Lung (tissue), 12 donors: Measurements from ENCODE around the gene IL11RA. TPM values are rescaled to one million over a fixed set of nuclear protein-coding genes. Genes with fewer than 3 reads are reported as not detected.

Source experiments
- ATAC-seq: fragments of 200-7000 bp; cut with Tn5 transposase; one replicate; pipeline ENCODE4 v1.9.1; 2020; ENCODE audit warnings: moderate number of reproducible peaks; ENCODE audit not compliant: insufficient read depth, low FRiP score
- DNase-seq, 3 donors: peaks; one replicate each; pipeline ENCODE4 v3.0.0-alpha.2; 2013 to 2017
- H3K27ac ChIP-seq, 2 donors: one replicate each; pipeline ENCODE4 v1.5.1; 2013; ENCODE audit warnings: mild to moderate bottlenecking in 2 of 2, moderate library complexity in 2 of 2, control low read depth in 1 of 2, inconsistent platforms in 1 of 2, low read depth in 1 of 2, low read length in 1 of 2
- H3K27me3 ChIP-seq, 3 donors: one replicate each; pipeline ENCODE4 v1.5.1; 2013; ENCODE audit warnings: low read length in 2 of 3; ENCODE audit not compliant: control insufficient read depth in 3 of 3, insufficient read depth in 3 of 3
- H3K36me3 ChIP-seq, 4 donors: one replicate each; pipeline ENCODE4 v1.5.1; 2013; ENCODE audit warnings: low read length in 4 of 4, mild to moderate bottlenecking in 1 of 4, moderate library complexity in 1 of 4; ENCODE audit not compliant: control insufficient read depth in 4 of 4, insufficient read depth in 4 of 4
- H3K4me1 ChIP-seq, 5 donors: one replicate each; pipeline ENCODE4 v1.5.1; 2013; ENCODE audit warnings: low read length in 5 of 5, mild to moderate bottlenecking in 2 of 5, moderate library complexity in 1 of 5; ENCODE audit not compliant: control insufficient read depth in 5 of 5, insufficient read depth in 5 of 5
- H3K4me3 ChIP-seq: one replicate; pipeline ENCODE4 v1.5.1; 2013; ENCODE audit warnings: mild to moderate bottlenecking, control low read depth, moderate library complexity
- H3K9ac ChIP-seq, 2 donors: one replicate each; pipeline ENCODE4 v1.5.1; 2013; ENCODE audit warnings: low read length in 2 of 2, control low read depth in 1 of 2; ENCODE audit not compliant: insufficient read depth in 1 of 2
- H3K9me3 ChIP-seq, 4 donors: one replicate each; pipeline ENCODE4 v1.5.1; 2013; ENCODE audit warnings: low read length in 3 of 4, mild to moderate bottlenecking in 1 of 4, moderate library complexity in 1 of 4; ENCODE audit not compliant: control insufficient read depth in 4 of 4, insufficient read depth in 3 of 4
- CTCF ChIP-seq: IDR thresholded peaks from 2 replicates; pipeline ENCODE4 v1.5.1; 2012; ENCODE audit warnings: mild to moderate bottlenecking; ENCODE audit errors: control extremely low read depth, extremely low read depth
- WGBS, 2 donors: extraction: QIAGEN DNeasy Blood & Tissue Kit; methylation state at CpG; one replicate each; pipeline ENCODE4 v1.1.7; 2013; 5-methylcytosine and 5-hydroxymethylcytosine counted together
- polyA plus RNA-seq, 2 donors: library from polyadenylated mRNA; stranded (reverse); fragments of 200-250 nt; gene quantifications; one replicate each; pipeline ENCODE4 v1.2.1, GENCODE V29; 2013
- total RNA-seq, 2 donors: library from RNA; depleted of rRNA in 1 of 2; stranded (reverse); fragments of >200 nt in 1 of 2; gene quantifications; one replicate each; pipeline ENCODE4 v1.2.1, GENCODE V29; 2014 to 2021
- donor health status: control.
- donor health status: control.
- donor health status: Bipolar disorder and iron deficiency.
- donor health status: healthy.
- donor health status: DM: yes; HTN: yes; CAD: no.

The IL11RA gene
- total and polyA plus RNA-seq, 4 donors, result 5.5 to 30.5 (median 12.6) TPM

- WGBS, 2 donors, result 92 to 94% methylated on average over 5 of the region's 5 CpGs
These were observed 18.0 kb downstream of the IL11RA start for GRCh38 chr9:34669809-34670562.

GRCh38 chr9:34671307-34671706 lies 19.3 kb downstream of the IL11RA start:
- 74 to 86% methylated on average over 1 of the region's 1 CpG for WGBS, 2 donors
- peaks cover 0 to 3% (median 1%) of the 10 kb centered on the region in 4 donors for H3K9me3 ChIP-seq
- no peak overlapping the region for H3K9ac ChIP-seq
- peaks cover 0 to 2% (median 0%) of the 10 kb centered on the region in 5 donors for H3K4me1 ChIP-seq
- no peak for ATAC-seq
- H3K36me3 ChIP-seq, result peaks cover 0 to 22% (median 3%) of the 10 kb centered on the region in 4 donors
- no peak for TF ChIP-seq CTCF
- no peak overlapping the region for H3K4me3 ChIP-seq
- H3K27me3 ChIP-seq, result no peaks in the 10 kb centered on the region
- H3K27ac ChIP-seq, result no peak overlapping the region
- DNase-seq, result no peak

More at GRCh38 chr9:34669809-34670562, 18.0 kb downstream of the IL11RA start:
- Histone ChIP-seq H3K4me1 (peaks cover 0 to 2% (median 0%) of the 10 kb centered on the region in 5 donors), H3K9me3 (peaks cover 0 to 3% (median 1%) of the 10 kb centered on the region in 4 donors), H3K27ac (no peak overlapping the region), H3K4me3 (no peak overlapping the region), H3K9ac (no peak overlapping the region), H3K27me3 (no peaks in the 10 kb centered on the region), H3K36me3 (peaks cover 0 to 22% (median 3%) of the 10 kb centered on the region in 4 donors)
- no peak for ATAC-seq
- TF ChIP-seq CTCF, result no peak
- no peak for DNase-seq

GRCh38 chr9:34674440-34674839 lies 22.5 kb downstream of the IL11RA start:
- Histone ChIP-seq H3K27me3 (no peaks in the 10 kb centered on the region), H3K27ac (no peak overlapping the region), H3K4me1 (no peaks in the 10 kb centered on the region), H3K4me3 (no peak overlapping the region), H3K36me3 (peaks cover 0 to 9% (median 0%) of the 10 kb centered on the region in 4 donors), H3K9me3 (peaks cover 0 to under 1% (median 0%) of the 10 kb centered on the region in 4 donors), H3K9ac (no peak overlapping the region)
- DNase-seq, result no peak
- no peak for TF ChIP-seq CTCF
- WGBS, 2 donors, result 80 to 82% methylated on average over 3 of the region's 3 CpGs
- no peak for ATAC-seq
